ENCODE measurements around the gene NDUFB5. TPM values are rescaled to one million over a fixed set of nuclear protein-coding genes. Genes with fewer than 3 reads are reported as not detected.

Gene NDUFB5
- polyA plus RNA-seq, 2 donors = 57.8 to 80.2 TPM

- no peak overlapping the region for H3K27ac ChIP-seq (ENCODE audit: low read depth in 2 of 2, low read length in 1 of 2)
- WGBS, 2 donors = 78 to 82% methylated on average over 1 of the region's 1 CpG
These were observed 13.3 kb upstream of the NDUFB5 start for GRCh38 chr3:179591313-179591712.

GRCh38 chr3:179599531-179599930, 5.1 kb upstream of the NDUFB5 start:
- no peak overlapping the region for H3K27ac ChIP-seq (ENCODE audit: low read depth in 2 of 2, low read length in 1 of 2)
- 84 to 89% methylated on average over 4 of the region's 4 CpGs for WGBS, 2 donors
- no peak overlapping the region for H3K4me3 ChIP-seq (ENCODE audit: low read depth in 1 of 2, low read length in 2 of 2)
- no peaks in the 10 kb centered on the region for H3K27me3 ChIP-seq (ENCODE audit: control insufficient read depth in 1 of 2, insufficient read depth in 2 of 2, low read length in 2 of 2)
- no peaks in the 10 kb centered on the region for H3K4me1 ChIP-seq (ENCODE audit: control insufficient read depth in 2 of 2, insufficient read depth in 2 of 2, low read length in 1 of 2)
- H3K9me3 ChIP-seq (ENCODE audit: control insufficient read depth in 2 of 2, insufficient read depth in 1 of 2, low read depth in 1 of 2, low read length in 1 of 2) = no peaks in the 10 kb centered on the region
- H3K36me3 ChIP-seq (ENCODE audit: control insufficient read depth in 2 of 2, insufficient read depth in 2 of 2, low read length in 1 of 2) = peaks cover 5 to 7% of the 10 kb centered on the region in 2 donors

More at GRCh38 chr3:179591313-179591712, 13.3 kb upstream of the NDUFB5 start:
- H3K4me3 ChIP-seq (ENCODE audit: low read depth in 1 of 2, low read length in 2 of 2) = no peak overlapping the region
- no peaks in the 10 kb centered on the region for H3K27me3 ChIP-seq (ENCODE audit: control insufficient read depth in 1 of 2, insufficient read depth in 2 of 2, low read length in 2 of 2)
- no peaks in the 10 kb centered on the region for H3K9me3 ChIP-seq (ENCODE audit: control insufficient read depth in 2 of 2, insufficient read depth in 1 of 2, low read depth in 1 of 2, low read length in 1 of 2)
- H3K4me1 ChIP-seq (ENCODE audit: control insufficient read depth in 2 of 2, insufficient read depth in 2 of 2, low read length in 1 of 2) = no peaks in the 10 kb centered on the region
- peaks cover 0 to 3% of the 10 kb centered on the region in 2 donors for H3K36me3 ChIP-seq (ENCODE audit: control insufficient read depth in 2 of 2, insufficient read depth in 2 of 2, low read length in 1 of 2)

- 78 to 80% methylated on average over 4 of the region's 4 CpGs for WGBS, 2 donors
- Histone ChIP-seq H3K27me3 (ENCODE audit: control insufficient read depth in 1 of 2, insufficient read depth in 2 of 2, low read length in 2 of 2) (no peaks in the 10 kb centered on the region), H3K36me3 (ENCODE audit: control insufficient read depth in 2 of 2, insufficient read depth in 2 of 2, low read length in 1 of 2) (peaks cover 3 to 5% of the 10 kb centered on the region in 2 donors), H3K27ac (ENCODE audit: low read depth in 2 of 2, low read length in 1 of 2) (no peak overlapping the region), H3K9me3 (ENCODE audit: control insufficient read depth in 2 of 2, insufficient read depth in 1 of 2, low read depth in 1 of 2, low read length in 1 of 2) (no peaks in the 10 kb centered on the region), H3K4me3 (ENCODE audit: low read depth in 1 of 2, low read length in 2 of 2) (no peak overlapping the region), H3K4me1 (ENCODE audit: control insufficient read depth in 2 of 2, insufficient read depth in 2 of 2, low read length in 1 of 2) (peaks cover 0 to 3% of the 10 kb centered on the region in 2 donors)
These were observed 1.3 kb upstream of the NDUFB5 start for GRCh38 chr3:179603321-179603720.

- 0 to 1% methylated on average over 3 of the region's 3 CpGs for WGBS, 2 donors
- peak overlapping the region; percentile 84 to 96 for H3K27ac ChIP-seq (ENCODE audit: low read depth in 2 of 2, low read length in 1 of 2)
- no peaks in the 10 kb centered on the region for H3K9me3 ChIP-seq (ENCODE audit: control insufficient read depth in 2 of 2, insufficient read depth in 1 of 2, low read depth in 1 of 2, low read length in 1 of 2)
- H3K27me3 ChIP-seq (ENCODE audit: control insufficient read depth in 1 of 2, insufficient read depth in 2 of 2, low read length in 2 of 2) = no peaks in the 10 kb centered on the region
- H3K4me3 ChIP-seq (ENCODE audit: low read depth in 1 of 2, low read length in 2 of 2) = peak overlapping the region; percentile 88 to 96
- H3K4me1 ChIP-seq (ENCODE audit: control insufficient read depth in 2 of 2, insufficient read depth in 2 of 2, low read length in 1 of 2) = peaks cover 0 to 3% of the 10 kb centered on the region in 2 donors
- H3K36me3 ChIP-seq (ENCODE audit: control insufficient read depth in 2 of 2, insufficient read depth in 2 of 2, low read length in 1 of 2) = peaks cover 3 to 5% of the 10 kb centered on the region in 2 donors
These were observed 763 bp upstream of the NDUFB5 start for GRCh38 chr3:179603831-179604230.

GRCh38 chr3:179606534-179607085, 2.0 kb downstream of the NDUFB5 start:
- no peaks in the 10 kb centered on the region for H3K9me3 ChIP-seq (ENCODE audit: control insufficient read depth in 2 of 2, insufficient read depth in 1 of 2, low read depth in 1 of 2, low read length in 1 of 2)
- no peak overlapping the region for H3K4me3 ChIP-seq (ENCODE audit: low read depth in 1 of 2, low read length in 2 of 2)
- no peaks in the 10 kb centered on the region for H3K27me3 ChIP-seq (ENCODE audit: control insufficient read depth in 1 of 2, insufficient read depth in 2 of 2, low read length in 2 of 2)
- no peak overlapping the region for H3K27ac ChIP-seq (ENCODE audit: low read depth in 2 of 2, low read length in 1 of 2)
- H3K4me1 ChIP-seq (ENCODE audit: control insufficient read depth in 2 of 2, insufficient read depth in 2 of 2, low read length in 1 of 2) = peaks cover 0 to 3% of the 10 kb centered on the region in 2 donors
- no peaks in the 10 kb centered on the region for H3K36me3 ChIP-seq (ENCODE audit: control insufficient read depth in 2 of 2, insufficient read depth in 2 of 2, low read length in 1 of 2)
- 85 to 91% methylated on average over 4 of the region's 4 CpGs for WGBS, 2 donors

- peaks cover 0 to 3% of the 10 kb centered on the region in 2 donors for H3K4me1 ChIP-seq (ENCODE audit: control insufficient read depth in 2 of 2, insufficient read depth in 2 of 2, low read length in 1 of 2)
- no peaks in the 10 kb centered on the region for H3K9me3 ChIP-seq (ENCODE audit: control insufficient read depth in 2 of 2, insufficient read depth in 1 of 2, low read depth in 1 of 2, low read length in 1 of 2)
- H3K27ac ChIP-seq (ENCODE audit: low read depth in 2 of 2, low read length in 1 of 2) = peak overlapping the region in 1 of 2 donors; percentile 15
- WGBS, 2 donors = 67 to 72% methylated on average over 6 of the region's 6 CpGs
- H3K4me3 ChIP-seq (ENCODE audit: low read depth in 1 of 2, low read length in 2 of 2) = no peak overlapping the region
- H3K36me3 ChIP-seq (ENCODE audit: control insufficient read depth in 2 of 2, insufficient read depth in 2 of 2, low read length in 1 of 2) = no peaks in the 10 kb centered on the region
- no peaks in the 10 kb centered on the region for H3K27me3 ChIP-seq (ENCODE audit: control insufficient read depth in 1 of 2, insufficient read depth in 2 of 2, low read length in 2 of 2)
These were observed 4.5 kb downstream of the NDUFB5 start for GRCh38 chr3:179608931-179609720.

GRCh38 chr3:179610066-179610465, 5.5 kb downstream of the NDUFB5 start:
- Histone ChIP-seq H3K27me3 (ENCODE audit: control insufficient read depth in 1 of 2, insufficient read depth in 2 of 2, low read length in 2 of 2) (no peaks in the 10 kb centered on the region), H3K36me3 (ENCODE audit: control insufficient read depth in 2 of 2, insufficient read depth in 2 of 2, low read length in 1 of 2) (no peaks in the 10 kb centered on the region), H3K4me3 (ENCODE audit: low read depth in 1 of 2, low read length in 2 of 2) (no peak overlapping the region), H3K27ac (ENCODE audit: low read depth in 2 of 2, low read length in 1 of 2) (no peak overlapping the region), H3K4me1 (ENCODE audit: control insufficient read depth in 2 of 2, insufficient read depth in 2 of 2, low read length in 1 of 2) (peaks cover 0 to 3% of the 10 kb centered on the region in 2 donors), H3K9me3 (ENCODE audit: control insufficient read depth in 2 of 2, insufficient read depth in 1 of 2, low read depth in 1 of 2, low read length in 1 of 2) (no peaks in the 10 kb centered on the region)
- WGBS, 2 donors = 96 to 98% methylated on average over 4 of the region's 4 CpGs

GRCh38 chr3:179613807-179614206, 9.2 kb downstream of the NDUFB5 start:
- H3K9me3 ChIP-seq (ENCODE audit: control insufficient read depth in 2 of 2, insufficient read depth in 1 of 2, low read depth in 1 of 2, low read length in 1 of 2) = no peaks in the 10 kb centered on the region
- H3K27me3 ChIP-seq (ENCODE audit: control insufficient read depth in 1 of 2, insufficient read depth in 2 of 2, low read length in 2 of 2) = no peaks in the 10 kb centered on the region
- peaks cover 2 to 3% of the 10 kb centered on the region in 2 donors for H3K36me3 ChIP-seq (ENCODE audit: control insufficient read depth in 2 of 2, insufficient read depth in 2 of 2, low read length in 1 of 2)
- no peaks in the 10 kb centered on the region for H3K4me1 ChIP-seq (ENCODE audit: control insufficient read depth in 2 of 2, insufficient read depth in 2 of 2, low read length in 1 of 2)
- H3K27ac ChIP-seq (ENCODE audit: low read depth in 2 of 2, low read length in 1 of 2) = no peak overlapping the region
- WGBS, 2 donors = 68 to 73% methylated on average over 2 of the region's 2 CpGs
- no peak overlapping the region for H3K4me3 ChIP-seq (ENCODE audit: low read depth in 1 of 2, low read length in 2 of 2)

GRCh38 chr3:179615458-179616173, 11.0 kb downstream of the NDUFB5 start:
- H3K27ac ChIP-seq (ENCODE audit: low read depth in 2 of 2, low read length in 1 of 2) = no peak overlapping the region
- no peaks in the 10 kb centered on the region for H3K9me3 ChIP-seq (ENCODE audit: control insufficient read depth in 2 of 2, insufficient read depth in 1 of 2, low read depth in 1 of 2, low read length in 1 of 2)
- H3K4me3 ChIP-seq (ENCODE audit: low read depth in 1 of 2, low read length in 2 of 2) = no peak overlapping the region
- H3K27me3 ChIP-seq (ENCODE audit: control insufficient read depth in 1 of 2, insufficient read depth in 2 of 2, low read length in 2 of 2) = no peaks in the 10 kb centered on the region
- 83 to 84% methylated on average over 4 of the region's 4 CpGs for WGBS, 2 donors
- H3K36me3 ChIP-seq (ENCODE audit: control insufficient read depth in 2 of 2, insufficient read depth in 2 of 2, low read length in 1 of 2) = peaks cover 2 to 3% of the 10 kb centered on the region in 2 donors
- H3K4me1 ChIP-seq (ENCODE audit: control insufficient read depth in 2 of 2, insufficient read depth in 2 of 2, low read length in 1 of 2) = no peaks in the 10 kb centered on the region
